Naive B cell (primary cell): ENCODE results near the gene SAPCD2. TPM values are rescaled to one million over a fixed set of nuclear protein-coding genes. Genes with fewer than 3 reads are reported as not detected.

ENCODE experiments used
- ATAC-seq, 2 donors: fragments of 150-1000 bp; cut with Tn5 transposase; 2 replicates each; pipeline ENCODE4 v1.10.0; 2021; ENCODE audit warnings: low read depth in 2 of 2, mild to moderate bottlenecking in 2 of 2, moderate library complexity in 2 of 2
- DNase-seq: peaks from one replicate; pipeline ENCODE4 v3.0.0; 2022
- H3K27ac Mint-ChIP-seq, 6 donors: one replicate each; pipeline ENCODE4 v1.8.0; 2020 to 2022; ENCODE audit warnings: mild to moderate bottlenecking in 6 of 6, mixed read lengths in 6 of 6, moderate library complexity in 5 of 6, inconsistent platforms in 2 of 6
- H3K27me3 Mint-ChIP-seq, 3 donors: one replicate each; pipeline ENCODE4 v1.8.0; 2021 to 2022; ENCODE audit warnings: mixed read lengths in 3 of 3, mild to moderate bottlenecking in 1 of 3
- H3K36me3 Mint-ChIP-seq, 2 donors: one replicate each; pipeline ENCODE4 v1.8.0; 2020 to 2022; ENCODE audit warnings: mixed read lengths in 2 of 2, inconsistent platforms in 1 of 2, mild to moderate bottlenecking in 1 of 2
- H3K4me1 Mint-ChIP-seq, 3 donors: one replicate each; pipeline ENCODE4 v1.8.0; 2020 to 2022; ENCODE audit warnings: mixed read lengths in 3 of 3, inconsistent platforms in 1 of 3, mild to moderate bottlenecking in 1 of 3, moderate library complexity in 1 of 3
- H3K4me3 Mint-ChIP-seq, 8 donors: one replicate each; pipeline ENCODE4 v1.8.0; 2020 to 2022; ENCODE audit warnings: mild to moderate bottlenecking in 8 of 8, mixed read lengths in 8 of 8, moderate library complexity in 8 of 8, inconsistent platforms in 2 of 8
- H3K9me3 Mint-ChIP-seq, 7 donors: one replicate each; pipeline ENCODE4 v1.8.0; 2020 to 2022; ENCODE audit warnings: mixed read lengths in 7 of 7, mild to moderate bottlenecking in 5 of 7, inconsistent platforms in 2 of 7, moderate library complexity in 1 of 7
- polyA plus RNA-seq, 6 donors: library from polyadenylated mRNA; unstranded; fragments of 300-500 nt; fragmentation: Illumina TruSeq; gene quantifications; one replicate each; pipeline ENCODE4 v1.2.3, GENCODE V29; 2021; ENCODE audit warnings: low read depth in 6 of 6

SAPCD2 gene
- polyA plus RNA-seq, 6 donors from 2014 or later: 0.05 TPM; not detected in 5

DNA sequence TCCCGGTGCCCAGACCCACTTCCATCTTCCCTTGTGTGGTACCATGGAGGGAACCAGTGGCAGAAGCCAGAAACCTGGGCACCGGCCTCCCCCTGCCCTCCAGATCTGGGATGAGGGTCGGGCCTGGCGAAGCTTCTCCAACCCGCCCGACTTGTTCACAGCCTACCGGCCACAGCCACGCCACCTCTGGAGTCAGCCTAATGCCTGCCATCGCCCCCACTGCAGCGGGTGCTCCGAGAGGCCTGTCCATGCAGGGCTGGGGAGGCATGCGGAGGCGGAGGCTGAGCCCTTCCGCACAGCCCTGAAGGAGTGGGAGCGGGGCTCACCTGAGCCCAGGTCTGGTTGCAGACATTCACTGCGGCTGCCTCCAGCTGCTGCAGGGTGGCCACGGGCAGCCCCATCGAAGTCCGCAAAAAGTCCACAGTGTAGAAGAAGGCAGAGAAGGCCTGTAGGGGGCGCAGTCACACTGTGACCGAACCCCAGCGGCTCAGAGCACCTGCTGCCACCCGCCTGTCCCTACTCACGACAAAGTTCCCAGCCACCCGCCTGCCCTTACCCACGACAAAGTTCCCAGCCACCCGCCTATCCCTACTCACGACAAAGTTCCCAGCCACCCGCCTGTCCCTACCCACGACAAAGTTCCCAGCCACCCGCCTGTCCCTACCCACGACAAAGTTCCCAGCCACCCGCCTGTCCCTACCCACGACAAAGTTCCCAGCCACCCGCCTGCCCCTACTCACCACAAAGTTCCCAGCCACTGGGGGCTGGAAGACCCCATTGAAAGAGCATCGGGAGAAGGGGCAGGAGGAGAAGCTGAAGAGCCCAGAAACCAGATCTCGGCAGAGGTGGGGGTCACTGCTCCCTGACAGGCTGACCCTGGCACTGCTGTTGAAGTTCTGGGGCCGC lies 20.6 kb downstream of the SAPCD2 start:
- Mint-ChIP-seq H3K36me3 (no peaks in the 10 kb centered on the region), H3K27me3 (peaks cover 7 to 66% (median 20%) of the 10 kb centered on the region in 3 donors), H3K4me1 (peaks cover 8 to 17% (median 13%) of the 10 kb centered on the region in 3 donors), H3K27ac (peak overlapping the region in 1 of 6 donors; percentile 79), H3K9me3 (no peaks in the 10 kb centered on the region), H3K4me3 (no peak overlapping the region)
- peak; percentile 31 to 34 for ATAC-seq
- no peak for DNase-seq

- H3K4me3 Mint-ChIP-seq: no peak overlapping the region
- H3K27ac Mint-ChIP-seq: peak overlapping the region in 1 of 6 donors; percentile 79
- no peak for ATAC-seq
- H3K4me1 Mint-ChIP-seq: peaks cover 9 to 20% (median 17%) of the 10 kb centered on the region in 3 donors
- no peak for DNase-seq
- H3K36me3 Mint-ChIP-seq: no peaks in the 10 kb centered on the region
- H3K9me3 Mint-ChIP-seq: no peaks in the 10 kb centered on the region
- peaks cover 9 to 75% (median 24%) of the 10 kb centered on the region in 3 donors for H3K27me3 Mint-ChIP-seq
Measured at GRCh38 chr9:137048655-137049543, 21.5 kb downstream of the SAPCD2 start.

GRCh38 chr9:137046088-137046787 lies 24.1 kb downstream of the SAPCD2 start, which contains the start of gene NPDC1:
NPDC1 (minus strand) TSS chr9:137046177; CDS start chr9:137045989, 188 bp downstream.
- Mint-ChIP-seq H3K4me1 (peaks cover 9 to 20% (median 17%) of the 10 kb centered on the region in 3 donors), H3K4me3 (peak within 1 kb of the TSS in 6 of 8 donors; percentile 15 to 65 (median 52)), H3K27me3 (peaks cover 9 to 80% (median 24%) of the 10 kb centered on the region in 3 donors), H3K9me3 (no peaks in the 10 kb centered on the region), H3K36me3 (no peaks in the 10 kb centered on the region), H3K27ac (peak within 1 kb of the TSS in 2 of 6 donors; percentile 37 to 51)
- DNase-seq: peak; percentile 80
- peak; percentile 87 to 93 for ATAC-seq

DNA sequence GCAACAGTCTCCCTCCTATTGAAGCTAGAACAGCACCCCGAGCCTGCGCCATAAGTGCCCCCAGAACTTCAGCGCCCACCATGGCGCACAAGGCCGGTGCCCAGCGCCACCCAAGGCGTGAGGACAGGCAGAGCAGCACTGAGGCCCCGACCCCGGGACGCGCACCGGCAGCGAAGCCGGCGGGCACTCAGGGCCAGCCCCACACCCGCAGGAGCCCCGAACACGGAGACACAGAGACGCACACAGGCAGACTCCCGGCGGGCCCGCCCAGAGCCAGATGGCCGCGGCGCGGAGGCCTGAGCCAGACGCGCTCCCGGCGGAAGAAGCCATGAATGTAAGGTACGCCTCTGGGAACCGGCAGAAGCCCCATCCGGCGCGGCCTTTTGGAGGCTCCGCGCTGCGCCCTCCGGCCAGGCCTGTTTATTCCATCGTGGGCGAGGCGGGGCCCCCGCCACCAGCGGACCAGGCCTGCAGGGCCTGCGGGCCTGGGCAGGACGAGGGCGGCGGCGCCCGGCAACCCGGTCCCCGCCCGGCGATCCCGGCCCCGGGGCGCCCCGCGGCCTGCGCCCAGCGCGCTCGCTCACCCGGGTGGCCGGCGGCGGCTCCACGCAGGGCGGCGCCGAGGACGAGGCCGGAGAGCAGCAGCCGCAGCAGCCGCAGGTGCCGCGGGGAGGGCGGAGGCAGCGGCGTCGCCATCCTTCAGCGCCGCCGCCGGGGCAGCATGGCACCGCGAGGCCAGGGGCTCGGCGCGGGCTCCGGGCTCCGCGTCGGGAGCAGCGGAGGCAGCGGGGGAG lies 24.9 kb downstream of the SAPCD2 start:
- no peaks in the 10 kb centered on the region for H3K9me3 Mint-ChIP-seq

DNA sequence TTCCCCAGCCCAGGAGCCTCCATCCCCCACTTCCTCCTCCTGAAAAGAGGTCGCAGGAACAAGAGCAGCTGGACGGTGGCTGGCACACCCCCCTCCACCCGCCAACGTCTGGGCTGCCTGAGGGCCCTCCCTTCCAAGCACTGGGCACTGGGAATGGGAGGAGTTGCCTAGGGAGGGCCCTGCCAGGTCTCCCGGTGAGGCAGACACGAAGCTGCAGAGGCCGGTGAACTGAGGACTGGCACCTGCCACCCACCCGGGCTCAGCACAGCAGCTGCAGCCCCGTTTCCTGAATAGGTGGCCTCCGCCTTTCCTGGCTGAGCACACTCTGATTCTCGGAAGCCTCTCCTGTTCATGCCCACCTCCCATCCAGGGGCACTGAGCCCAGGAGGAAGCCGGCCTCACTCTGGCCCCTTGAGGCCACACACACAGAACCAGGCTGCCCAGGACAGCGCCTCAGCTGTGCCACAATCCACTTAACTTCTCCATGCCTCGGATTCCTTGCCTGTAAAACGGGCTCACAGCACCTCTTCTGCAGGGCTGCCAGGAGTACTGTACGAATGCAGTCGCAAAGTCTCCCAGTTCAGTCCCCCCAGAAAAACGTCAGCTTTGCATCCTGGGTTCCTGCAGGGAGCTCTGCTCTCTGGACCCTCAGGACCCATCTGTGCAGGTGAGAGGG lies 25.7 kb downstream of the SAPCD2 start:
- peak overlapping the region in 5 of 8 donors; percentile 35 to 51 (median 42) for H3K4me3 Mint-ChIP-seq
- H3K27ac Mint-ChIP-seq: no peak overlapping the region
- H3K9me3 Mint-ChIP-seq: no peaks in the 10 kb centered on the region
- peaks cover 9 to 20% (median 17%) of the 10 kb centered on the region in 3 donors for H3K4me1 Mint-ChIP-seq
- no peaks in the 10 kb centered on the region for H3K36me3 Mint-ChIP-seq
- no peak for DNase-seq
- no peak for ATAC-seq
- H3K27me3 Mint-ChIP-seq: peaks cover 9 to 66% (median 20%) of the 10 kb centered on the region in 3 donors

More for the DNA sequence above, 24.9 kb downstream of the SAPCD2 start:
- no peak for ATAC-seq
- peaks cover 9 to 74% (median 21%) of the 10 kb centered on the region in 3 donors for H3K27me3 Mint-ChIP-seq
- H3K4me3 Mint-ChIP-seq: peak overlapping the region in 3 of 8 donors; percentile 9 to 48 (median 39)
- no peak for DNase-seq
- H3K27ac Mint-ChIP-seq: no peak overlapping the region
- H3K4me1 Mint-ChIP-seq: peaks cover 9 to 20% (median 17%) of the 10 kb centered on the region in 3 donors
- H3K36me3 Mint-ChIP-seq: no peaks in the 10 kb centered on the region

GRCh38 chr9:137044037-137044436 lies 26.3 kb downstream of the SAPCD2 start:
- Mint-ChIP-seq H3K36me3 (no peaks in the 10 kb centered on the region), H3K9me3 (no peaks in the 10 kb centered on the region), H3K4me3 (no peak overlapping the region), H3K27me3 (peaks cover 9 to 63% (median 16%) of the 10 kb centered on the region in 3 donors), H3K27ac (no peak overlapping the region), H3K4me1 (peaks cover 9 to 18% (median 17%) of the 10 kb centered on the region in 3 donors)
- ATAC-seq: no peak
- no peak for DNase-seq

- Mint-ChIP-seq H3K27ac (no peak overlapping the region), H3K9me3 (no peaks in the 10 kb centered on the region), H3K4me3 (no peak overlapping the region), H3K36me3 (no peaks in the 10 kb centered on the region), H3K27me3 (peaks cover 9 to 66% (median 16%) of the 10 kb centered on the region in 3 donors), H3K4me1 (peaks cover 9 to 18% (median 17%) of the 10 kb centered on the region in 3 donors)
- DNase-seq: no peak
- no peak for ATAC-seq
Measured at GRCh38 chr9:137042751-137043727, 27.3 kb downstream of the SAPCD2 start.

- ATAC-seq (no peak), DNase-seq (no peak)
- Mint-ChIP-seq H3K9me3 (no peaks in the 10 kb centered on the region), H3K27me3 (peaks cover 4 to 47% (median 16%) of the 10 kb centered on the region in 3 donors), H3K36me3 (no peaks in the 10 kb centered on the region), H3K27ac (no peak overlapping the region), H3K4me3 (no peak overlapping the region), H3K4me1 (peaks cover 5 to 10% (median 8%) of the 10 kb centered on the region in 3 donors)
Measured at GRCh38 chr9:137041124-137041523, 29.2 kb downstream of the SAPCD2 start.

DNA sequence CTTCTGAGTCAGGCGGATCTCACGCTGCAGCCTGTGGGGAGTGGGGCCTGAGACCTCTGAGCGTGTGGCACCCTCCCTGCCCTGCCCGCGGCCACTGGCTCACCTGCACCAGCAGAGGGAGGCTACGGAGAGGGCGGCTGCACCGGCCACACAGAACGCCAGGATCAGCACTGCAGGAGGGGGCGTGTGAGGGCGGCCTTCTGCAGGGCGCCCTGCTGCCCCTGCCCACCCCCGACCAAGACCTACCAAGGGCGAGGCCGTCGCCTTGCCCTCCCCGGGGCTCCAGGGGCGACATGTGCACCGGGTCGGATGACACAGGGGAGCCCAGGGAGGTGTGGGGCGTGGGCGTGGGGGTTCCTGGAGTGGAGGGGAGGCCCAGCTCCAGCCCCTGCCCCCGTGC lies 29.8 kb downstream of the SAPCD2 start:
- no peak overlapping the region for H3K4me3 Mint-ChIP-seq
- H3K27ac Mint-ChIP-seq: no peak overlapping the region
- peaks cover 4 to 47% (median 16%) of the 10 kb centered on the region in 3 donors for H3K27me3 Mint-ChIP-seq
- H3K4me1 Mint-ChIP-seq: peaks cover 5 to 10% (median 8%) of the 10 kb centered on the region in 3 donors
- ATAC-seq (no peak), DNase-seq (no peak)
- no peaks in the 10 kb centered on the region for H3K36me3 Mint-ChIP-seq
- no peaks in the 10 kb centered on the region for H3K9me3 Mint-ChIP-seq

DNA sequence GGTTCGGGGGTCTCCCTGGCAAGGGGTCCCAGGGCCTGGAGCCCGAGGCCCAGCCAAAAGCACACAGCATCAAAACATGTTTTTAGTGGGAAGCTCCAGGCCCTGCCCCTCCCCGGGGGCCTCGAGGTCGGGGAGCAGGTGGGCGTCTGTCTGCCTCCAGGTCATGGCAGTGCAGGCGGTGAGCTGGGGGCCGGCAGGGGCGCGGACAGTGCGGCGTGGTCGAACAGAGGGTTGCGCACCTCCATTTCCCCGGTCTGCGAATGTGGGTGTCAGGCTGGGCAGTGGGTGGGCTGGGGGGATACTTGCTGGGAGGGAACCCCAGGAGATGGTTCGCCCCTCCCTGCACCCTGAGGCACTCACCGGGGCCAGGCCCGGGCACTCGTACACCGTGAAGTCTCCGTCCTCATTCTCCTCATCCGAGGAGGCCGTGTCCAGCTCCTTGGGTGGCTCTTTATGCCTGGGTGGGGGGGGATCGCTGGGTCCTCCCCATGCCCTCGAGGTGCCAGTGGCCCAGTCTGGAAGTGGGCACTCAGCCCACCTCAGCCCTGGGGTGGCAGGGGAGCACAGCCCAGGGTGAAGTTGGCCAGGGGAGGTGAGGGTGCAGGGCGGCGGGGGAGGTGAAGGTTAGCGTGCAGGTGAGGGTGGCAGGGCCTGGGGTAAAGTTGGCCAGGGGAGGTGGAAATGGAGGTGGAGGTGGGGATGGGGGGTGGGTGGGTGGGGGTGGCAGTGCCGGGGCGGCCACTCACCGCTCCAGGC lies 30.6 kb downstream of the SAPCD2 start:
- Mint-ChIP-seq H3K9me3 (no peaks in the 10 kb centered on the region), H3K27ac (no peak overlapping the region), H3K27me3 (peaks cover 1 to 46% (median 12%) of the 10 kb centered on the region in 3 donors), H3K4me3 (no peak overlapping the region), H3K4me1 (peaks cover 5 to 12% (median 5%) of the 10 kb centered on the region in 3 donors), H3K36me3 (no peaks in the 10 kb centered on the region)
- no peak for DNase-seq
- ATAC-seq: no peak
